ENCODE data around the gene RANBP17. TPM values are rescaled to one million over a fixed set of nuclear protein-coding genes. Genes with fewer than 3 reads are reported as not detected.

The RANBP17 gene
- total RNA-seq, 1 donor from 2014 or later, result 6.8 TPM

DNA sequence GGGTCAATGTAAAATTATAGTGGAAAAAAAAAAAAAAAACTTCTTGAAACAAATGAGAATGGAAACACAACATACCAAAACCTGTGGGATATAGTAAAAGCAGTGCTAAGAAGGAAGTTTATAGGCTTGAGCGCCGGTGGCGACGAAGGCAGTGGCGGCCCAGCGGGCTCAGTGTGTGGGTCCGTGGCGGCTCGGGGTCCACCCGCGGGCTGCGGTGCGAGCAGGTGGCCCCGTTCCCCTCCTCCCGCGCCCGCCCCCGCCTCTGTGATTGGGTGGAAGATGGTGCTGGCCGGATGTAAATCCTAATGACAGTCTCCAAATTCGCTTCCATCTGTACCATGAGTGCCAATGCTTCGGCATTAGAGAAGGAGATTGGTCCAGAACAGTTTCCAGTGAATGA is 389.7 kb downstream of the RANBP17 start:
- TF ChIP-seq, protein P1, sequence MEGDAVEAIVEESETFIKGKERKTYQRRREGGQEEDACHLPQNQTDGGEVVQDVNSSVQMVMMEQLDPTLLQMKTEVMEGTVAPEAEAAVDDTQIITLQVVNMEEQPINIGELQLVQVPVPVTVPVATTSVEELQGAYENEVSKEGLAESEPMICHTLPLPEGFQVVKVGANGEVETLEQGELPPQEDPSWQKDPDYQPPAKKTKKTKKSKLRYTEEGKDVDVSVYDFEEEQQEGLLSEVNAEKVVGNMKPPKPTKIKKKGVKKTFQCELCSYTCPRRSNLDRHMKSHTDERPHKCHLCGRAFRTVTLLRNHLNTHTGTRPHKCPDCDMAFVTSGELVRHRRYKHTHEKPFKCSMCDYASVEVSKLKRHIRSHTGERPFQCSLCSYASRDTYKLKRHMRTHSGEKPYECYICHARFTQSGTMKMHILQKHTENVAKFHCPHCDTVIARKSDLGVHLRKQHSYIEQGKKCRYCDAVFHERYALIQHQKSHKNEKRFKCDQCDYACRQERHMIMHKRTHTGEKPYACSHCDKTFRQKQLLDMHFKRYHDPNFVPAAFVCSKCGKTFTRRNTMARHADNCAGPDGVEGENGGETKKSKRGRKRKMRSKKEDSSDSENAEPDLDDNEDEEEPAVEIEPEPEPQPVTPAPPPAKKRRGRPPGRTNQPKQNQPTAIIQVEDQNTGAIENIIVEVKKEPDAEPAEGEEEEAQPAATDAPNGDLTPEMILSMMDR (IDR thresholded peaks at IDR 0.05; ENCODE audit: insufficient read depth, low read length, severe bottlenecking), result no peak
- Histone ChIP-seq H3K36me3 (ENCODE audit: control insufficient read depth, insufficient read depth, low read length) (no peaks in the 10 kb centered on the region), H3K4me3 (ENCODE audit: low read depth, low read length) (no peak overlapping the region), H3K27me3 (ENCODE audit: control insufficient read depth, insufficient read depth, low read length) (no peaks in the 10 kb centered on the region)
- no peak for FAIRE-seq
- DNase-seq (ENCODE audit: low read depth), result no peak

DNA sequence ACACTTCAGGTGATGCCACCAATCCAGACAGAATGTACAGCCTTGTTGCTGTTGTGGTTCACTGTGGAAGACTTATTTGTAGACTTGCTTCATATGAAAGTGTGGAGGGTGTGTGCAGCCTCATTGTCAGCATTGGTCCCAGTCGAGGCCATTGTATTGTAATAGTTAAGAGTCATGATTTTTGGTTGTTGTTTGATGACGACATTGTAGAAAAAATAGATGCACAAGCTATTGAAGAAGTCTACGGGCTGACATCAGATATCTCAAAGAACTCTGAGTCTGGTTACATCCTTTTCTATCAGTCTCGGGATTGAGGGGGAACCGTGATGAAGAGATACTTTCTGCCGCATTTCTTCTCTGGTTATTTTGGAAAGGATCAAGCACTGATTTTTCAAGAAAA is 390.9 kb downstream of the RANBP17 start:
- FAIRE-seq (no peak), DNase-seq (ENCODE audit: low read depth) (no peak)
- Histone ChIP-seq H3K4me3 (ENCODE audit: low read depth, low read length) (no peak overlapping the region), H3K36me3 (ENCODE audit: control insufficient read depth, insufficient read depth, low read length) (no peaks in the 10 kb centered on the region), H3K27me3 (ENCODE audit: control insufficient read depth, insufficient read depth, low read length) (no peaks in the 10 kb centered on the region)
- TF ChIP-seq, protein P1 (IDR thresholded peaks at IDR 0.05; ENCODE audit: insufficient read depth, low read length, severe bottlenecking), result no peak

DNA sequence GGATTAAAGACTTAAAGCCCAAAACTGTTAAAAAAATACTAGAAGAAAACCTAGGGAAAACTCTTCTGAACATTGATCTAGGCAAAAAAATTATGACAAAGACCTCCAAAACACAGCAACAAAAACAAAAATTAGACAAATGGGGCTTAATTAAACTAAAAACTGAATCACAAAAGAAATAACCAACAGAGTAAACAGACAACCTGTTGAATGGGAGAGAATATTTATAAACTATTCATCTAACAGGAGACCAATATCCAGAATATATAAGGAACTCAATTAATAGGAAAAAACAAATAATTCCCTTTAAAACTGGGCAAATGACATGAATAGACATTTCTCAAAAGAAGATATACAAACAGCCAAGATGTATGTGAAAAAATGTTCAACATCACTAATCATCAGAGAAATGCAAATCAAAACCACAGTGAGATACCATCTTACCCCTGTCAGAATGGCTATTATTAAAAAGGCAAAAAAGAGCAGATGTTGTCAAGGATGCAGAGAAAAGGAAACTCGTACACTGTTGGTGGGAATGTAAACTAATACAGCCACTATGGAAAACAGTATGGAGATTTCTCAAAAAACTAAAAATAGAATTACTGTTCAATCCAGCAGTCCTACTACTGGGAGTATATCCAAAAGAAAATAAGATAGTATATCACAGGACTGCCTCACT is 397.1 kb downstream of the RANBP17 start:
- TF ChIP-seq, protein P1 (IDR thresholded peaks at IDR 0.05; ENCODE audit: insufficient read depth, low read length, severe bottlenecking), result no peak
- no peak overlapping the region for H3K4me3 ChIP-seq (ENCODE audit: low read depth, low read length)
- DNase-seq (ENCODE audit: low read depth) (no peak), FAIRE-seq (no peak)
- H3K36me3 ChIP-seq (ENCODE audit: control insufficient read depth, insufficient read depth, low read length), result no peaks in the 10 kb centered on the region
- H3K27me3 ChIP-seq (ENCODE audit: control insufficient read depth, insufficient read depth, low read length), result no peaks in the 10 kb centered on the region

GRCh38 chr5:171261361-171261760 is 399.5 kb downstream of the RANBP17 start:
- no peak for FAIRE-seq
- TF ChIP-seq, protein P1 (IDR thresholded peaks at IDR 0.05; ENCODE audit: insufficient read depth, low read length, severe bottlenecking), result no peak
- no peak for DNase-seq (ENCODE audit: low read depth)
- H3K36me3 ChIP-seq (ENCODE audit: control insufficient read depth, insufficient read depth, low read length), result no peaks in the 10 kb centered on the region
- H3K4me3 ChIP-seq (ENCODE audit: low read depth, low read length), result no peak overlapping the region
- no peaks in the 10 kb centered on the region for H3K27me3 ChIP-seq (ENCODE audit: control insufficient read depth, insufficient read depth, low read length)

DNA sequence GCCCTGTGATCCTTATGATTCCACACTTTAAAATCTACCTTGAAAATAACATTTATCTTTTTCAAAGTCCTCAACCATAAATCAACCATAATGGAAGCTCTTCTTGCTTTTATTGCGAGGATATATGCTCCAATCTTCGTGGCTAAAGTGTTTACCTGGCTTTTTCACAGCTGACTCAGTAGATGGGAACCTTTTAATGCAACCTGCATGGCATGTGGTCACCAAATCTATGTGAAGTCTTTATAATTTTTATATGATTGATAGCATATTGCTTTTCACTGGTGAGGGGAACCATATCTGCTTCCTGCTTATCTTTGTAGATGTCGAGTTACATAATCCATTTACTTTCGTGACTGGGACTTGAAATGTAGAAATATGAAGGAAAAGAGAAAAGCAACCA is 400.1 kb downstream of the RANBP17 start:
- Histone ChIP-seq H3K36me3 (ENCODE audit: control insufficient read depth, insufficient read depth, low read length) (no peaks in the 10 kb centered on the region), H3K27me3 (ENCODE audit: control insufficient read depth, insufficient read depth, low read length) (no peaks in the 10 kb centered on the region), H3K4me3 (ENCODE audit: low read depth, low read length) (no peak overlapping the region)
- TF ChIP-seq, protein P1 (IDR thresholded peaks at IDR 0.05; ENCODE audit: insufficient read depth, low read length, severe bottlenecking), result no peak
- no peak for FAIRE-seq
- DNase-seq (ENCODE audit: low read depth), result no peak

GRCh38 chr5:171263181-171263580 is 401.4 kb downstream of the RANBP17 start:
- TF ChIP-seq, protein P1 (IDR thresholded peaks at IDR 0.05; ENCODE audit: insufficient read depth, low read length, severe bottlenecking), result no peak
- no peak for FAIRE-seq
- no peak for DNase-seq (ENCODE audit: low read depth)
- Histone ChIP-seq H3K4me3 (ENCODE audit: low read depth, low read length) (no peak overlapping the region), H3K27me3 (ENCODE audit: control insufficient read depth, insufficient read depth, low read length) (no peaks in the 10 kb centered on the region), H3K36me3 (ENCODE audit: control insufficient read depth, insufficient read depth, low read length) (no peaks in the 10 kb centered on the region)
